Heart left ventricle (tissue), 13 donors: ENCODE data around the gene TMEM165.

Experiments
- CTCF ChIP-seq, 12 donors: fragments of 200-600 bp; sonication (generic) in 4 of 12; IDR thresholded peaks; one replicate each; pipeline versions ENCODE4 v1.5.0 to v1.8.0; 2018 to 2022; ENCODE audit warnings: antibody characterized with exemption in 12 of 12, mild to moderate bottlenecking in 5 of 12
- POLR2A ChIP-seq, 2 donors: fragments of 450-650 bp; IDR thresholded peaks; one replicate each; pipeline ENCODE4 v1.6.1; 2017; ENCODE audit warnings: antibody characterized with exemption in 2 of 2, mild to moderate bottlenecking in 2 of 2, moderate library complexity in 2 of 2
- donor health status: ischemic (EF 13 %, LVEDD 7.1; RV severe dilation, severe dysfunction).
- donor health status: DM: no; HTN: yes; CAD: no.
- donor health status: DM: no; HTN: no; CAD: no.
- donor health status: ischemic (EF 25% LVEDD 6.9; RV normal size, moderate dysfunction).
- donor health status: ischemic (EF 25% LVEDD 5.7; RV mildly dilated, moderate dysfunction).
- donor health status: ischemic (EF 35%, LVEDD 5.7; RV mildly dilated, moderate dysfunction).
- donor health status: nonischemic (EF 11% LVEDD 7.7; RV severe dilation, severe dysfunction).
- donor health status: DM: yes; HTN: yes; CAD: no.
- donor health status: PGD.
- donor health status: ischemic (EF 29% LVEDD 5.4; RV normal size, mild dysfunction).
- donor health status: nonischemic (EF 23%, LVEDD 6.1; RV moderate dilation, normal function).

GRCh38 chr4:55366621-55367020 lies 29.1 kb upstream of the TMEM165 start:
- TF ChIP-seq CTCF (IDR thresholded peaks at IDR 0.05) (no peak), POLR2A (IDR thresholded peaks at IDR 0.05) (no peak)
